Measurements from ENCODE around the gene CDK2AP2. TPM values are rescaled to one million over a fixed set of nuclear protein-coding genes. Genes with fewer than 3 reads are reported as not detected.
"Not testable (repeated sequence)": the region's sequence is repeated elsewhere in the genome, so short reads cannot be mapped to it uniquely, and the experiment has no call there.

CDK2AP2 gene
- total and polyA plus RNA-seq, 2 experiments from 2014 or later, result 48.6 to 120 TPM

DNA sequence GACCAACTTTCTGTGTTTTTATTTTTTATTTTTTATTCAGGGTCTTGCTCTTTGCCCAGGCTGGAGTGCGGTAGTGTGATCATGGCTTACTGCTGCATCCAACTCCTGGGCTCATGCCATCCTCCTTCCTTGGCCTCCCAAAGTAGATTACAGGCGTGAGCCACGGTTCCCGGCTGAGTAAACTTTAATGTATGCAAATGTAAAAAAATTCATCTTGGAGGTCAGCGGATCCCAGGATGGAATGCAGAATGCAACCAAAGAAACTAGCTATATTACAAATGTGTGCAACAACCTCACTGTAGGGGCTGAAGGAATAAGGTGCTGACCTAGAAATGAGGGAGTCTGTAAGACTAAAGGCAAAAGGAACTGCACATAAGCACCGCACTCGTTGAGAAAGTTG is 6.2 kb upstream of the CDK2AP2 start:
- Histone ChIP-seq H3K9me2 (ENCODE audit: insufficient read depth) (no peaks in the 10 kb centered on the region), H3K27me3 (ENCODE audit: insufficient read depth) (no peaks in the 10 kb centered on the region), H3F3A (replicated peaks; ENCODE audit: low read depth) (no peaks in the 10 kb centered on the region), H2AFZ (no peak overlapping the region), H3K36me3 (ENCODE audit: insufficient read depth) (no peaks in the 10 kb centered on the region), H3K79me2 (replicated peaks; ENCODE audit: insufficient read depth) (no peaks in the 10 kb centered on the region), H3K27ac (ENCODE audit: low read depth) (no peak overlapping the region), H3K4me1 (ENCODE audit: insufficient read depth) (peaks cover 2% of the 10 kb centered on the region; the same call in 1 of the 2 replicates), H3K4me2 (no peak overlapping the region), H4K20me1 (replicated peaks; ENCODE audit: insufficient read depth) (no peaks in the 10 kb centered on the region), H3K4me3 (no peak overlapping the region)
- Mint-ChIP-seq H3K4me3 (no peak overlapping the region), H3K27ac (no peak overlapping the region), H3K9me3 (peaks cover 2% of the 10 kb centered on the region; the same call in 1 of the 3 replicates), H3K36me3 (ENCODE audit: low read depth) (no peaks in the 10 kb centered on the region; the same call in 2 of the 3 replicates), H3K27me3 (ENCODE audit: insufficient read depth, low read depth, poor library complexity) (peaks cover 11% of the 10 kb centered on the region), H3K4me1 (peaks cover 1% of the 10 kb centered on the region; the same call in 1 of the 3 replicates)
- ATAC-seq (no peak), DNase-seq (ENCODE audit: low spot score) (no peak)
- TF ChIP-seq, protein P1, sequence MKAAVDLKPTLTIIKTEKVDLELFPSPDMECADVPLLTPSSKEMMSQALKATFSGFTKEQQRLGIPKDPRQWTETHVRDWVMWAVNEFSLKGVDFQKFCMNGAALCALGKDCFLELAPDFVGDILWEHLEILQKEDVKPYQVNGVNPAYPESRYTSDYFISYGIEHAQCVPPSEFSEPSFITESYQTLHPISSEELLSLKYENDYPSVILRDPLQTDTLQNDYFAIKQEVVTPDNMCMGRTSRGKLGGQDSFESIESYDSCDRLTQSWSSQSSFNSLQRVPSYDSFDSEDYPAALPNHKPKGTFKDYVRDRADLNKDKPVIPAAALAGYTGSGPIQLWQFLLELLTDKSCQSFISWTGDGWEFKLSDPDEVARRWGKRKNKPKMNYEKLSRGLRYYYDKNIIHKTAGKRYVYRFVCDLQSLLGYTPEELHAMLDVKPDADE (IDR thresholded peaks at IDR 0.05), result no peak
- TF ChIP-seq POLR2AphosphoS5 (IDR thresholded peaks at IDR 0.05; ENCODE audit: low read depth) (no peak), STAT1 (IDR thresholded peaks at IDR 0.05; ENCODE audit: unreplicated experiment) (no peak), ZNF331 (CRISPR knock-in tag; IDR thresholded peaks at IDR 0.05; ENCODE audit: low read depth) (no peak), CREB1 (CRISPR knock-in tag; IDR thresholded peaks at IDR 0.05; ENCODE audit: low read depth) (no peak), EZH2phosphoT487 (IDR thresholded peaks at IDR 0.05; ENCODE audit: unreplicated experiment) (no peak), NANOG (IDR thresholded peaks at IDR 0.05; ENCODE audit: borderline replicate concordance) (no peak)
- TF ChIP-seq, protein P2, sequence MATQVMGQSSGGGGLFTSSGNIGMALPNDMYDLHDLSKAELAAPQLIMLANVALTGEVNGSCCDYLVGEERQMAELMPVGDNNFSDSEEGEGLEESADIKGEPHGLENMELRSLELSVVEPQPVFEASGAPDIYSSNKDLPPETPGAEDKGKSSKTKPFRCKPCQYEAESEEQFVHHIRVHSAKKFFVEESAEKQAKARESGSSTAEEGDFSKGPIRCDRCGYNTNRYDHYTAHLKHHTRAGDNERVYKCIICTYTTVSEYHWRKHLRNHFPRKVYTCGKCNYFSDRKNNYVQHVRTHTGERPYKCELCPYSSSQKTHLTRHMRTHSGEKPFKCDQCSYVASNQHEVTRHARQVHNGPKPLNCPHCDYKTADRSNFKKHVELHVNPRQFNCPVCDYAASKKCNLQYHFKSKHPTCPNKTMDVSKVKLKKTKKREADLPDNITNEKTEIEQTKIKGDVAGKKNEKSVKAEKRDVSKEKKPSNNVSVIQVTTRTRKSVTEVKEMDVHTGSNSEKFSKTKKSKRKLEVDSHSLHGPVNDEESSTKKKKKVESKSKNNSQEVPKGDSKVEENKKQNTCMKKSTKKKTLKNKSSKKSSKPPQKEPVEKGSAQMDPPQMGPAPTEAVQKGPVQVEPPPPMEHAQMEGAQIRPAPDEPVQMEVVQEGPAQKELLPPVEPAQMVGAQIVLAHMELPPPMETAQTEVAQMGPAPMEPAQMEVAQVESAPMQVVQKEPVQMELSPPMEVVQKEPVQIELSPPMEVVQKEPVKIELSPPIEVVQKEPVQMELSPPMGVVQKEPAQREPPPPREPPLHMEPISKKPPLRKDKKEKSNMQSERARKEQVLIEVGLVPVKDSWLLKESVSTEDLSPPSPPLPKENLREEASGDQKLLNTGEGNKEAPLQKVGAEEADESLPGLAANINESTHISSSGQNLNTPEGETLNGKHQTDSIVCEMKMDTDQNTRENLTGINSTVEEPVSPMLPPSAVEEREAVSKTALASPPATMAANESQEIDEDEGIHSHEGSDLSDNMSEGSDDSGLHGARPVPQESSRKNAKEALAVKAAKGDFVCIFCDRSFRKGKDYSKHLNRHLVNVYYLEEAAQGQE (IDR thresholded peaks at IDR 0.05; ENCODE audit: unreplicated experiment), result no peak
- TF ChIP-seq, protein P3, sequence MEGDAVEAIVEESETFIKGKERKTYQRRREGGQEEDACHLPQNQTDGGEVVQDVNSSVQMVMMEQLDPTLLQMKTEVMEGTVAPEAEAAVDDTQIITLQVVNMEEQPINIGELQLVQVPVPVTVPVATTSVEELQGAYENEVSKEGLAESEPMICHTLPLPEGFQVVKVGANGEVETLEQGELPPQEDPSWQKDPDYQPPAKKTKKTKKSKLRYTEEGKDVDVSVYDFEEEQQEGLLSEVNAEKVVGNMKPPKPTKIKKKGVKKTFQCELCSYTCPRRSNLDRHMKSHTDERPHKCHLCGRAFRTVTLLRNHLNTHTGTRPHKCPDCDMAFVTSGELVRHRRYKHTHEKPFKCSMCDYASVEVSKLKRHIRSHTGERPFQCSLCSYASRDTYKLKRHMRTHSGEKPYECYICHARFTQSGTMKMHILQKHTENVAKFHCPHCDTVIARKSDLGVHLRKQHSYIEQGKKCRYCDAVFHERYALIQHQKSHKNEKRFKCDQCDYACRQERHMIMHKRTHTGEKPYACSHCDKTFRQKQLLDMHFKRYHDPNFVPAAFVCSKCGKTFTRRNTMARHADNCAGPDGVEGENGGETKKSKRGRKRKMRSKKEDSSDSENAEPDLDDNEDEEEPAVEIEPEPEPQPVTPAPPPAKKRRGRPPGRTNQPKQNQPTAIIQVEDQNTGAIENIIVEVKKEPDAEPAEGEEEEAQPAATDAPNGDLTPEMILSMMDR (conservative IDR thresholded peaks at IDR 0.05; ENCODE audit: low read depth in 2 of 2), result no peak
- TF ChIP-seq, protein P4, sequence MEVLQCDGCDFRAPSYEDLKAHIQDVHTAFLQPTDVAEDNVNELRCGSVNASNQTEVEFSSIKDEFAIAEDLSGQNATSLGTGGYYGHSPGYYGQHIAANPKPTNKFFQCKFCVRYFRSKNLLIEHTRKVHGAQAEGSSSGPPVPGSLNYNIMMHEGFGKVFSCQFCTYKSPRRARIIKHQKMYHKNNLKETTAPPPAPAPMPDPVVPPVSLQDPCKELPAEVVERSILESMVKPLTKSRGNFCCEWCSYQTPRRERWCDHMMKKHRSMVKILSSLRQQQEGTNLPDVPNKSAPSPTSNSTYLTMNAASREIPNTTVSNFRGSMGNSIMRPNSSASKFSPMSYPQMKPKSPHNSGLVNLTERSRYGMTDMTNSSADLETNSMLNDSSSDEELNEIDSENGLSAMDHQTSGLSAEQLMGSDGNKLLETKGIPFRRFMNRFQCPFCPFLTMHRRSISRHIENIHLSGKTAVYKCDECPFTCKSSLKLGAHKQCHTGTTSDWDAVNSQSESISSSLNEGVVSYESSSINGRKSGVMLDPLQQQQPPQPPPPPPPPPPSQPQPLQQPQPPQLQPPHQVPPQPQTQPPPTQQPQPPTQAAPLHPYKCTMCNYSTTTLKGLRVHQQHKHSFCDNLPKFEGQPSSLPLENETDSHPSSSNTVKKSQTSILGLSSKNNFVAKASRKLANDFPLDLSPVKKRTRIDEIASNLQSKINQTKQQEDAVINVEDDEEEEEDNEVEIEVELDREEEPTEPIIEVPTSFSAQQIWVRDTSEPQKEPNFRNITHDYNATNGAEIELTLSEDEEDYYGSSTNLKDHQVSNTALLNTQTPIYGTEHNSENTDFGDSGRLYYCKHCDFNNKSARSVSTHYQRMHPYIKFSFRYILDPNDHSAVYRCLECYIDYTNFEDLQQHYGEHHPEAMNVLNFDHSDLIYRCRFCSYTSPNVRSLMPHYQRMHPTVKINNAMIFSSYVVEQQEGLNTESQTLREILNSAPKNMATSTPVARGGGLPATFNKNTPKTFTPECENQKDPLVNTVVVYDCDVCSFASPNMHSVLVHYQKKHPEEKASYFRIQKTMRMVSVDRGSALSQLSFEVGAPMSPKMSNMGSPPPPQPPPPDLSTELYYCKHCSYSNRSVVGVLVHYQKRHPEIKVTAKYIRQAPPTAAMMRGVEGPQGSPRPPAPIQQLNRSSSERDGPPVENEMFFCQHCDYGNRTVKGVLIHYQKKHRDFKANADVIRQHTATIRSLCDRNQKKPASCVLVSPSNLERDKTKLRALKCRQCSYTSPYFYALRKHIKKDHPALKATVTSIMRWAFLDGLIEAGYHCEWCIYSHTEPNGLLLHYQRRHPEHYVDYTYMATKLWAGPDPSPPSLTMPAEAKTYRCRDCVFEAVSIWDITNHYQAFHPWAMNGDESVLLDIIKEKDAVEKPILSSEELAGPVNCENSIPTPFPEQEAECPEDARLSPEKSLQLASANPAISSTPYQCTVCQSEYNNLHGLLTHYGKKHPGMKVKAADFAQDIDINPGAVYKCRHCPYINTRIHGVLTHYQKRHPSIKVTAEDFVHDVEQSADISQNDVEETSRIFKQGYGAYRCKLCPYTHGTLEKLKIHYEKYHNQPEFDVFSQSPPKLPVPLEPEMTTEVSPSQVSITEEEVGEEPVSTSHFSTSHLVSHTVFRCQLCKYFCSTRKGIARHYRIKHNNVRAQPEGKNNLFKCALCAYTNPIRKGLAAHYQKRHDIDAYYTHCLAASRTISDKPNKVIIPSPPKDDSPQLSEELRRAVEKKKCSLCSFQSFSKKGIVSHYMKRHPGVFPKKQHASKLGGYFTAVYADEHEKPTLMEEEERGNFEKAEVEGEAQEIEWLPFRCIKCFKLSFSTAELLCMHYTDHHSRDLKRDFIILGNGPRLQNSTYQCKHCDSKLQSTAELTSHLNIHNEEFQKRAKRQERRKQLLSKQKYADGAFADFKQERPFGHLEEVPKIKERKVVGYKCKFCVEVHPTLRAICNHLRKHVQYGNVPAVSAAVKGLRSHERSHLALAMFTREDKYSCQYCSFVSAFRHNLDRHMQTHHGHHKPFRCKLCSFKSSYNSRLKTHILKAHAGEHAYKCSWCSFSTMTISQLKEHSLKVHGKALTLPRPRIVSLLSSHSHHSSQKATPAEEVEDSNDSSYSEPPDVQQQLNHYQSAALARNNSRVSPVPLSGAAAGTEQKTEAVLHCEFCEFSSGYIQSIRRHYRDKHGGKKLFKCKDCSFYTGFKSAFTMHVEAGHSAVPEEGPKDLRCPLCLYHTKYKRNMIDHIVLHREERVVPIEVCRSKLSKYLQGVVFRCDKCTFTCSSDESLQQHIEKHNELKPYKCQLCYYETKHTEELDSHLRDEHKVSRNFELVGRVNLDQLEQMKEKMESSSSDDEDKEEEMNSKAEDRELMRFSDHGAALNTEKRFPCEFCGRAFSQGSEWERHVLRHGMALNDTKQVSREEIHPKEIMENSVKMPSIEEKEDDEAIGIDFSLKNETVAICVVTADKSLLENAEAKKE (CRISPR knock-in tag; IDR thresholded peaks at IDR 0.05), result no peak

DNA sequence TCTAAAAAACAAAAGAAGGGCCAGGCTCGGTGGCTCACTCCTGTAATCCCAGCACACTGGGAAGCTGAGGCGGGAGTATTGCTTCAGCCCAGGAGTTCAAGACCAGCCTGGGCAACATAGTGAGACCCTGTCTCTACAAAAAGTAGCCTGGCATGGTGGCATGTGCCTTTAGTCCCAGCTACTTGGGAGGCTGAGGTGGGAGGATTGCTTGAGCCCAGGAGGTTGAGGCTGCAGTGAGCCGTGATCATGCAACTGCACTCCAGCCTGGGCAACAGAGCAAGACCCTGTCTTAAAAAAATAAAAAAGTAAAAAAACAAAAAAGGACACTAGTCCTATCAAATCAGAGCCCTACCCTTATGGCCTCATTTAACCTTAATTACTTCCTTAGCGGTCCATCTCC is 3.6 kb upstream of the CDK2AP2 start:
- H3K27ac ChIP-seq (ENCODE audit: low read depth); H3K4me3 ChIP-seq; H3K4me2 ChIP-seq; H3K4me3 Mint-ChIP-seq; H3K27me3 ChIP-seq (ENCODE audit: insufficient read depth); H3K27ac Mint-ChIP-seq; H3K36me3 ChIP-seq (ENCODE audit: insufficient read depth); H3K9me3 Mint-ChIP-seq; ATAC-seq; H3F3A ChIP-seq (replicated peaks; ENCODE audit: low read depth); H3K36me3 Mint-ChIP-seq (ENCODE audit: low read depth); DNase-seq (ENCODE audit: low spot score); H2AFZ ChIP-seq; H3K79me2 ChIP-seq (replicated peaks; ENCODE audit: insufficient read depth); H4K20me1 ChIP-seq (replicated peaks; ENCODE audit: insufficient read depth); H3K9me2 ChIP-seq (ENCODE audit: insufficient read depth): not testable (repeated sequence)
- Mint-ChIP-seq H3K4me1 (peaks cover 12% of the 10 kb centered on the region), H3K27me3 (ENCODE audit: insufficient read depth, low read depth, poor library complexity) (peaks cover 15% of the 10 kb centered on the region)
- peaks cover 11% of the 10 kb centered on the region for H3K4me1 ChIP-seq (ENCODE audit: insufficient read depth)

Data from GM23338 (cell line).